Measurements from ENCODE around the gene UBE3A.

The UBE3A gene

DNA sequence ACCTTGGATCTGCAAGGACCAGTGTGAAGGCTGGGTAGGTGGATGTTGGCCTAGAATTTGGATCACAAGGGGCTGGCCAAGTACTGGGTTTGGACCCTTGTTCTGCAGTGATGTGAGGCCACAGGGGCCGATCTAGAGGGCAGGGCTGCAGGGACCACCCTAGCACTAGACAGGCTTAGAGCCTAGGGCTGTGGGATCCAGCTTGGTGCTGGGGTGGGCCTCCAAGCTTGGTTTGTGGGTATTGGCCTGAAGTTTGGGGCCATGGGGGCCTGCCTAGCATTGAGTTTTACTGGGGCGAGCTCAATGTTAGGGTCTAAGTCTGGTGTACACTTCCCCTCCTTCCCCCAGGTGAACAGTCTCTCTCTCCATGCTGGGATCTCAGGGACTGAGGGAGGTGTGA is 36.5 kb downstream of the UBE3A start:
- no peak for DNase-seq

DNA sequence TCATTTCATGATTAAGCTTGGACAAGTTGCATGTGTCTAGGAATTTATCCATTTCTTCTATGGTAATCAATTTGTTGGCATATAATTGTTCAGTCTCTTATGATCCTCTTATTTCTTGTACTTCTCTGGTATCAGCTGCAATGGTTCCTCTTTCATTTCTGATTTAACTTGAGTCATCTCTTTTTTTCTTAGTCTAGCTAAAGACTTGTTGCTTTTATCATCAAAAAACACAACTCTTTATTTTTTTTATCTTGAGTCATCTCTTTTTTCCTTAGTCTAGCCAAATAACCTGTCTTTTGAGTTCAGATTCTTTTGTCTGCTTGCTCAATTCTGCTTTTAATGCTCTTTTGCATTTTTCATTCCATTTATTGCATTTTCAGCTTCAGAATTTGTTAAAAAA is 37.3 kb downstream of the UBE3A start:
- no peak for DNase-seq

DNA sequence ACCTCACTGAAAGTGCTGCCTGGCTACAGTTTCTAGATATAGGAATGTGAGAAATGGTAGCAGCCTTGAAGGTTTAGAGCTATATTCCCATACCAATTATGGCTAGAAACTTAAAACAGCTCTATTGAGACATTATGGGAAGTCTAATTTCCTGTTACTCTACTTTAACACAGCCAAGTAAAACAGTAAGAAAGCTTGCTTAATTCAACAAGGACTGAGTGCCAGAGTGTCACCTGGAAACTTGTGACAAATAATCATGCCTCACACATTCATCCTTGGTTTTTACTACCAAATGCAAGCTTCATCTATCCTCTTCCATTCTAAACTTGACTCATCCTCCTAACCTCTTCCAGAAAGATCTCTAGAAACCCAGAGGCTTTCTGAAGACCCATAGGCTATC is 41.7 kb downstream of the UBE3A start:
- DNase-seq, result no peak

DNA sequence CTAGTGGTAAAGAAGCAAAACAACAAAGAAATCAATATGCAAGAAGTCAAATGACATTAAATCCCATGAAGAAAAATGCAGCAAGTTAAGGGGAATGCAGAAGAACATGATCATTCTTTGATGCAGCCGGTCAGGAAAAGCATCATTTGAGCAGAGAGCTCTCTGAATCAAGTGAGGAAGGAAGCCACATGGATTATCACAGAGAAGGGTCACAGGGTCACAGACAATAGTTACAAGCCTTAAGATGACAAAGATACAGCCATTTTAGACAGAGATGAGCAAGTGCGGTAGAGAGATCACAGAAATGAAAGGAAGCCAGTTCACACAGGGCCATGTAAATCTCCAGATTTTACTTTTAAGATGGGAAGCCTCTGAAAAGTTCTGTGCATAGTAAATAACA is 43.9 kb downstream of the UBE3A start:
- DNase-seq, result no peak

DNA sequence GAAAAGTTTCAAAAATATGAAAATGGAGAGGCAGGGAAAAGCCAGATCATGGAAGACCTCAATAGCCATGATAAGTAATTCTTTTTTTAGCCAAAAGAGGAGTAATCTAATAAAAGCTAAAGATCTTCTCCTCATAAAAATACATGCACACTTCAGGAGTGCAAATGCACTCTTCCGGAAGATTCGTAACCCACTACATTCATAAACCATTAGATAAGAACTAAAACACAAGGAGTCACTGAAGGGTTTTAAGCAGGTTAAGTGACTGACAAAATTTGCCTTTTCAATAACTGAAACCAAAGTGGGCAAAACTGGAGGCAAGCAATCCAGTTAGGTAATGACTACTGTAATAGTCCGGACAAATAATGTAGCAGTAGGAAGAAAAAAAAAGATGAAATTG is 46.0 kb downstream of the UBE3A start:
- DNase-seq, result no peak

DNA sequence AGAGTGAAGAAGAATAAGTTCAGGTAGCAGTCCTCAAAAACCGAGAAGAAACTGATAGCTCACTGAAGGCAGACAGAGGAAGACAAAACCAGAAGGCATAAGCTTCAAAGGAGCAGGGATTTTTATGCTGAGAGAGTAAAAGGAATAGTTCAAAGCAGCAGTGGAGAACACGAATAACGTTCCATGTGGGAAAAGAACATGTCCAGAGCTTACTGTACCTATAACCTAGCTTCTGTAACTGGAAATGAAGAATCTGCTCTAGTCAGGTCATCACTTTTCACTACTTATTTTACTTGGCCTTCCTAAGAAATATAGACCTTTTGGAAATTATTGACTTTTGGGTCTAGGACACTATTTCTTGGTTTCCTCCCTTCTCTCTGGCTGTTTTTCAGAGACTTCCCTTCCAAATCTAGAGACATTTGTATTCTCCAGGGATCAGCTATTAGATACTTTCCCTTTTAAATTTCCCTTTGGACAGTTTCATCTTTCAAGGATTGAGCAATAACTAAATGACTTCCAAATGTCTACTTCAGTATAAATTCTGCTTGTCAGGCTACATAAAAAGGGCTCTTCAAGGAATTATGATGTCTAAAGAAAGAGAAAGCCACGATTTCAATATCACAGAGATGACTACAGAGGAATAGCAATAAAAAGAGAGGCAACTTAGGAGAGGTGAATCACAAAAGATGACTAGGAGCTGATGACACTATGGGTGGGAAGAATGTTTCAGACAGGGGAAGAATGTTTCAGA is 46.7 kb downstream of the UBE3A start:
- no peak for DNase-seq

DNA sequence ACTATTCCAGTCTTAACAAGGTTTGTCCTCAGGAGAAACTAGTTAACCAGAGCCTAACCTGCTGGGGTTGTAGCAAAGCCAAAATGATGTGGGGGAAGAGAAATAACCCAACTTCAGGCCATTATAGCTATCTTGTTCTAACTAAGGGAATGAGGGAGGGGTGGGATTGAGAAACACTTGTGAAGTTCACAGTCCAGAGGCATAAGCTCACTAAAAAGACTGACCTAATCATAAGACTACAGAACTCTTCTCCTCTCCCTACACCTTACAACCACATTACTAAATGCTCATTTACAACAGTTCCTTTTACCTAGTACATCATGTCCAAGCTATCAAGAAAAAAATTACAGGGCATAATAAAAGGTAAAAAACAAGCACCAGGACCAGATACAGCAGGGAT is 52.8 kb downstream of the UBE3A start:
- no peak for DNase-seq

DNA sequence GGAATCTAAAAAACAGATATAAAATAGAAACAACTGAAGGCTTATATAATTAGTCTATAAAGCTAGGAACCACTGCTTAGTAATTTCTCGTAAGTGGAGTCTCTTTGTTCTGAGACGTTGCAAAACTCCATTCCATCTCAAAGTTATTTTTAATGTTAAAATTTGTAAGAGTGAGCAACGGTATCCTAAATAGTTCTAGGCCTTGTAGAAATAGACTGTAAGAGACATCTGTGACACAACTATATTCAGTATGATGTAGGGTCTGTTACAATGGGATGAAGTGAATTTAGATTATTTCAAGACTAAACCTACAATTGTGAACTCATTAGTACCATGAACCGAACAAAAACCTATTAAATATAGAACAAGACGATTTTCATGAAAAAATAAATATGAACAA is 57.2 kb downstream of the UBE3A start:
- no peak for DNase-seq

DNA sequence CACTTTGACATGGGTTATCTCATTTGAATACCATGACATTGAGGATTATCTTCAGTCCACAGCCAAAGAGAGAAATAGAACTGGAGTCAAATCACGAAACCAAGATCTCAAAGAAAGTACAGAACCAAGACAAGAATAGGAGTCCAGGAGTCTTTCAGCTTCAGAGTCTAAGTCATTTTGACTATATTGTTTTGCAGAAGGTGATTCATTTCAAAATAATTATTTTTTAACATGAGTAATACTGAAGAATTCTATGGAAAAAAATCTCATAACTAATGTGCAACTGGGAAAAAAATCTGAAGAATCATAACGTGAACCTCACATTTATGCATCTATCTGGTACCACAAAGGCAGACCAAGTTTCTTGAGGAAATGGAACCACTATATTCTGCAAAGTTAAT is 60.3 kb downstream of the UBE3A start:
- no peak for DNase-seq

DNA sequence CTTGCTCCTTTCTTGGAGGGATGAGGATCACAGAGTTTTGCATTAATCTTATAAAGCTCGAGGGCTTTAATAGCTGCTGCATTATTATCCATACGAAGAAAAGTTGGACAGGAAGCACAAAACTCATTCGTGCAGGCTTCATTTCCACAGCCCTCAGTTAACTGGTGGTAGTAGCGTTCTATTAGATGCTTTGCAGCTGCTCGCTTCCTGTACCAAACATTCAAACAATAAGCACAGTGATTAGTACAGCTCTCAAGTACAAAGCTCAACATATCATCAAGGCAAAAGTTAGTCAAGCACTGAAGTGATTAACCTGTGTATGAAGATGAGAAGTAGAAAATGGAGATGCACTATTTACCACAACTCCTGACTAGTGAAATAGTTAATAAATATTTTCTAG is 63.3 kb downstream of the UBE3A start:
- no peak for DNase-seq

DNA sequence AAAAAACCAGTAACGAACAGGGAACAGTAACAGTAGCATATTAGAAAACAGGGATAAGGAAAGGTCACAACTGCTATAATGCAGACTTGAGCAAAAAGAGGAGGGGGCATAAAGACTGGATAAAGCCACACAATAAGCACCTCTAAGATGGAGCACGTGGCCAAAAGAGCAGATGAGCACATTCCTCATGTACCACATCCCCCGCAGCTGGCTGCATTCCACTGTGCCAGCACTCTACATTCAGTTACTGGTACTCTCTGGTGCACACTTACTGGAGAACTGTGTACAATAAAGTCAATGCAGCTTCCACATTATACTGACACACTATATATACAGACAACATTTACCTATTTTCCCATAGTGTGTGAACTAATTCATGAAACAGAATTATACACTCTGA is 64.7 kb downstream of the UBE3A start:
- DNase-seq, result no peak

DNA sequence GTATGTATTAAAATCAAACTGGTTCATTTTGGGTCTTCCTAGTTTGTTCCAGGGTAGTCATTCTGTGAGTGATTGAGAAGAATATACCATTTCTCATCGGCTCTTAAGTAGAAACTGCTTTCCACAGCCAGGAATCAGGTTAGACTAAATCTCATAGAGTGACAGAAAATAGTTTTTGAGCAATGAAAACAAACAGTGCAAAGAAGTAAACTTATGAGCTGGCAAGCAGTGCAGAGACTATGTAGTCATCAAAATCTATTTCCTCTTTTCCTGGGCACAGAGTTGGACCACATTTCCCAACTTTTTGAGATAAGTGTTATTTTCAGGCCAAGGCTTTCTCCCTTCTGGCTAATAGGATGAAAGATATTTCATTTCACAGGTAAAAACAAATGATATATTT is 66.5 kb downstream of the UBE3A start:
- no peak for DNase-seq

DNA sequence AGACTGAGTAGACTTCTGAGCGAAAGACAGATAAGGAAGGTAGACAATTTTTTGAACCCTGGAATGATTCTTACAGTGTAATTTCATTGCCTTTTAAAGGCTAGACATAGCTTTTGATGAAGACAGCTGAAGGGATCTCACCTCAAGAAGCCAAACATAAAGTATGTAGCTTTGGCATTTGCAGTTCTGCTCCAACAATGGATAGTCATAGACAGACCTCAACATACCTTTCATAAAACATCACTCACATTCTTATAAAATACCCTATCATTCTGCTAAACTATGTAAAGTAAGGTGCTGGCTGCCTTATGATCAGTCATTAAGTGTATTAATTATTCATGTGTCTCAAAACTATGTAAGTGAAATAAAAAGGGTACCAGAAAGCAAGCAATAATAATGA is 70.0 kb downstream of the UBE3A start:
- no peak for DNase-seq

DNA sequence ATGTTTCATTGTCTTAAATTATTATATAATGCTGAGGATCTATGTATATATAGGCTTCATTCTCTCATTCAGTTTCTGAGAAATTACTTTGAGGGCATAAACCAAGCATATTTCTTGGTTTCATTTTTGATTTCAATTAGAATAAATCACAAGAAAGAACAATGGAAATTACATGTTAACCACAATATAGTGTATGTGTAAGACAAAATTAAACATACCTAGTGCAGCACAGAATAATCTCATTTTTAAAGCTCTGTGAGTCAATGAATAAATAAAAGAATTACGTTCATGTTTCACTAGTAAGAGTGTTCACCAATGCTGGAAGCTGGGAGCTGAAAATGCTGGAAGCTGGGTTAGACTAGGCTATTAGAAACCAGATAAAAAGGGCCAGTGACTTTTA is 72.8 kb downstream of the UBE3A start:
- no peak for DNase-seq

DNA sequence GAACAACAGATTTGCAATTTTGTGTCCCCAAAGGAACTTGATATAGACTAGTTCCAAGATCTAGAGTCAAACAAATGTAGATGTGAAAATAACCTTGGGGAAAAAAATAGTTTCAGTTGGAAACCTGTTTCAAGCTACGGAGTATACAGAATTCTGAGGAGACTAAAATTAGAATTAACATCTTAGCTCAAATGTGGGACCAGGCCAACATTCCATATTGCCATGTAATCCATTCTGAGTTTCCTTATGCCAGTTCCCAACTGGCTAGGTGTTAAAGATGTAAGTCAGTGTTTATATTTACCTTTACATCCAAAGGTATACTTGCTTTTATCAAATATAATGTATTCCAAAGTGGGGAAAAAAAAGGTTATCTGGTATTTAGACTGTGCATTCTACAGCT is 76.3 kb downstream of the UBE3A start:
- no peak for DNase-seq

DNA sequence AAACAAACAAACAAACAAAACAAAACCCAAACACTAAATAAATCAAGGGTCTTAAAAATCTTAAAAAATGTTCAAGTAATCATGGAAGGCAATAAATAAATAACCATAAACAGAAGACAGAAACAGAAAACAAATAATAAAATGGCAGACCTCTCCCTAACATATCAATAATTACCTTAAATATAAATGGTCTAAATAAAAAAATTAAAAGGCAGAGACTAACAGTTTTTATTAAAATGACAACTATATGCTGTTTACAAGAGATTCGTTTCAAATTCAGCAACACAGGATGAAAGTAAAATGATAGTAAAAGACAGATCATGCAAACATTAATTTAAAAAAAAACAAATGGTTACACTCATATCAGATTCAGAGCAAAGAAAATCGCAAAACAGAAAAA is 91.1 kb downstream of the UBE3A start:
- no peak for DNase-seq

DNA sequence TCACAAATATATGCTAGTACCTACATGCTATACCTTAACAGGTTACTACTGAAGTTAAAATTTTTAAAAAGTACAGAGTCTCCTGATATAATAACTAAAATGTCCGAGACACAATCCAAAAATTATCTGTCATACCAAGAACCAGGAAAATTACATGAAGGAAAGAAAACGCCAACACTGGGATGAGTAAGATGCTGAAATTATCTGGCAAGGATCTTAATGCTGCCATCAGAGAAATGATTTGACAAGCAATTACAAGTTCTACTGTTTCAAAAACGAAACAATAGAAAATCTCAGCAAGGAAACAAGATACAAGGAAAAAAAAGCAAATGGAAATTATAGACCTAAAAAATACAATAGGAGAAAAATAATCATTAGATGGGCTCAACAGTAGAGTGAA is 92.5 kb downstream of the UBE3A start:
- no peak for DNase-seq

DNA sequence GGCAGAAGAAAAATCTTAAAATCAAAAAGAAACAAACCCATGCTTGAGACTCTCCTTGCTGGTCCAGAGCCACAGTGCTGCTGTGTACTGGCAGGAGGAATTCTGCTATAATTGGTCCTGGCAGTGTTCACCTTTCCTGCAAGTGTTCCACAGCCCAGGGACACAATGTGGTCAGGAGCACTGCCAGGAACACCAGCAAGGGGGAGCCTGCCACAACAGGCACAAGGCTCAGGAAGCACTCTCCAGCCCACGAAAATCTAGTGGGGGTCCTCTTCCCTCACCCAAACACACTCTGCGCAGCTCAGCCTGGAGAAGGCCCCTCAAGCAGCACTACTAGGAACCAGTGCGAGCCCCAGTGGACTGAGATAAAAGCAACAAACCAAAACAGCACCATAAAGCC is 92.9 kb downstream of the UBE3A start:
- no peak for DNase-seq

DNA sequence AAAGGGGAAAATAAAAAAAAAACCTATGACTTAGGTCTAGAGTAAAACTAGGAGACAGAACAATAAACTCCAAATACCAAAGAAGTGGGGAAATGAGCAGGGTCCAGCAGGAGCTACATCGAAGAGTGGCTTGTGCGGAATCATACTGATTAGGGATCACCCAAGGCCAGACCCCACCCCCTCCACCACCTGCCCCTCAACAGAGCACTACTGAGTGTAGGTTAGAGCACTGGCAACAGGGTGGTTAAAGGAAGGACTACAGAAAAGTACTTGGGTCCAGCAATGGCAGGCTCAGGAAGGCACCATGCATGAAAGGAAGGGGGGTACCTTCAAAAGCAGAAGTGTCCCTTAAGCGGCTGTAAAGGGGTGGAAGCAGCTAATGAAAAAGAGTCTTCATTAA is 96.2 kb downstream of the UBE3A start:
- DNase-seq, result no peak

DNA sequence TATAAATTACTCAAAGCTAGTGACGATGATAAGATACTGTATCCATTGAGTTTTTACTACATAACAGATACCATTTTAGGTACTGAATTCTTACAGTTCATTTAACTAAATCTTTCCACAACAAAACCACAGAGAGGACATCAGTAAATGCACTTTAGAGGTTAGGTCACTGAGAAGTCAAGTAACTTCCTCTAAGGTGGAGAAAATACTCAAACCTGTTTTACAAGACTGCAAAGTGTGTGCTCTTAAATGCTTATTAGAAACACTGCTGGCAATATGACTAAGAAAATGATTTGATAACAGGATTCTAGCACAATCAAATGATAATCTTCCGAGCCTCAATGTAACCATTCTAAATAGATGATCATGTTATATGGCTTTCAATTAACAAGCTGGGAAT is 99.4 kb downstream of the UBE3A start:
- no peak for DNase-seq

DNA sequence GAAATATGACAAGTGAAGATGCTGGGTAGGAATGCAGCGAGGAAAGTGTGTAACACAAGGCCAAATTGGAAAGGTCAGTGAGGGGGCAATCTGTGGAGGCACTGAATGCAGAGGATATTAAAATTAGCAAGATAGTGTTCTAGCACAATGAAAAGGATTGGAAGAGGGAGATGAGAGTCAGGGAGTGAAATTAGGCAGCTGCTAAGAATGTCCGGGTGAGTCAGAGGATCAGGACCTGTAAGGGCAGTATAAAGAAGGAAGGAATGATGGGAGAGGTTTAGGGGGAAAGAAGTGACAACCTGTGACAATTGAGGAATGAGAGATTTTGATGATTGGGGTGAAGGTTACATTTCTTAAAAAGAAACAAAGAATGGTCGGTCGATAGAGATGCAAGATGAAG is 103.5 kb downstream of the UBE3A start:
- no peak for DNase-seq

DNA sequence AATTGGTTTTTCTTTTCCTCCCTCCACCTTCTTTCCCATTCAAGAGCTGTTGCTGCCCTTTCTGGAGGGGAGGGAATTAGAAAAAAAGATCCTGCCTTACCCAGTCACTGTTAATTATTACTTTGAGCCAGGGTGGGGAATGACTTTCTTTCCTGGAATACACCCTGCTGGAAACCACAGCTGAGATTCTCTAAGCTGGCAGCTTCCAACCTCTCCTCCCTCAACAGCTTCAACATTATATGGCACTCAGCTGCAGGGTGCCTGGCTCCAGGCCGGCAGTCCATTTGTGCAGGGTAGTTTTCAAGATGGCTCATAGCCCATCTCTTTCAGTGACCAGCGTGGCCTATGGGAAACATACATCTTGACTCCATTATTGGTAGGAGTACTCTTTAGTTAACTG is 105.8 kb downstream of the UBE3A start:
- DNase-seq, result no peak

DNA sequence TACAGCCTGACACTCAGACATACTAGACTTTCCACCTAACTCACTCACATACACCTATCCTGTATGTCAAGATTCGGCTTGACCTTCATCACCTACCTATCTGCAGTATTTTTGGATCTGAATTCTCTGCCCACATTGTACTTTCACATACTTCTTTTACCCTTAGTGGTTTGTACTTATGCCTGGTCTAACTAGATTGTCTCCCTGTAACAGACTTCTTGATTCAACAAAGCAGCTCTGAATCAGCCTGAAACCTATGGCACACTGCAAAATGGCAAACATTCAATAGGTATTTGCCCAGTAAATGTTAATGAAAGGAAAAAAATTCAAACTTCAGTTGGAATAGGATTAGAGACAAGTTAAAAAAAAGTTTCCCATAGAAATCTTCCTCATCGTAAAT is 106.5 kb downstream of the UBE3A start:
- DNase-seq, result no peak

DNA sequence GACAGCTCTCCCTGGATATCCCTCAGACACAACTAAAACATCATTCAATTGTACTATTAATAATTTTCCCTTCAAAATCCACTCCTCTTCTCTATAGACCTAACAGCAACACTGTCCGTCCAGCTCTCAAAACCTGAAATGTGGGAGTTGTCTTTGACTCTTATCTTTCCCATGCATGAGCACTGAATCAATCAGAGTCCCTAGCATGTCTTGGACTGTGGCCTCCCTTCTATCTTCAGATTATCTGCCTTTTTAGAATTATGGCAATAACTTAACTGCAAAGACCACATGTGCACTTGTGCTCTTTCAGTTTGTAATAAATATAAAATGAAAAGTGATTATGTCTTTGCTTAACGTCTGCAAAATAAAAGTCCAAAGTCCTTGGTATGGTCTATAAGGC is 107.0 kb downstream of the UBE3A start:
- DNase-seq, result no peak

DNA sequence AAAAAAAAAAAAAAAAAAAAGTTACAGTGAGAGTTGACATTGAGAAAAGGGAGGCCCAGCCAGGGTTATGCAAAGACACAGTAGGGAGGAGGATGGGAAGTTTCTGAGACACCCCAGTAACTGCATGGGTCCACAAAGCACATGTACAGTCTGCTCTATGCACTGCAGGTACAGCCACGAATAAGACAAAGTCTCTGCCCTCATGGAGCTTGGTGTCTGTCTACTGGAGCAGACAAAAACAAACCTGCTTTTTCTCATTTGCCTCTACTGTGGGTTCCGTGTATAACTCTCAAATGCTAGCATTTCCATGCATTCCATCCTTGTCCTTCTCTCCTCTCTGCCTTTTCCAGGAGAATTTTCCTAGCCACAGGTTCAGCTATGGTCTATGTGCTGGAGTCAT is 107.4 kb downstream of the UBE3A start:
- no peak for DNase-seq

DNA sequence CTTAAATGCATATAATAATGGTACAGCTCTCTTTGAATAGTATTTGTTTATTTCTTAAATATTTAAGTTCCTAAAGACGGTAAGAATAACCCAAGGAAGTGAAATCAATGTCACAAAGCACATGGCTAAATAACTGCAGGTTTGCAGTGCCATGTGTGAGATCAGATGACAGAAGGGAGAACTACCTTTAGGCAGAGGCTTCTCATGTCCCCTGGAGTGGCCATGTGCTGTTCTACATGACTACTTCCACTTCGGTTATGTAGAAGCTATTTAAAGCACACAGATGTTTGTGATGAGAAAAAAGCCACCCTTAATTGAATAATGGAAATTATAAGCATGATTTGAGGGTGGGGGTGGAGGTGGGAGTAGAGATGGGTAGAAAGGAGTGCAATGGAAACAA is 109.1 kb downstream of the UBE3A start:
- no peak for DNase-seq

All from NCI-H187 treated with DMSO at 0.1 percent for 48 hours (cell line).